DND-41 (cell line): ENCODE data around the gene TTC17.

Experiments
- CTCF ChIP-seq: IDR thresholded peaks from 2 replicates; pipeline ENCODE4 v1.5.1; 2012; ENCODE audit warnings: borderline replicate concordance, low read length, moderate library complexity, mild to moderate bottlenecking; ENCODE audit not compliant: poor library complexity, severe bottlenecking; ENCODE audit errors: extremely low read depth
- EZH2 ChIP-seq: IDR thresholded peaks from 3 replicates; pipeline ENCODE4 v1.6.1; 2012; ENCODE audit warnings: borderline replicate concordance, low read depth, mild to moderate bottlenecking, moderate library complexity, low read length, inconsistent platforms; ENCODE audit not compliant: severe bottlenecking

- TF ChIP-seq CTCF (peak; percentile 29), EZH2 (no peak)
These were observed 700 bp downstream of the TTC17 start for GRCh38 chr11:43359422-43359818.
